A673 (cell line): ENCODE measurements around the gene ATG9A.

Experiments
- CTCF ChIP-seq: fragments of 300-800, 200-600 bp; sonication (generic); conservative IDR thresholded peaks from 2 replicates; pipeline ENCODE4 v1.5.1; 2017; ENCODE audit warnings: low read depth, mild to moderate bottlenecking, antibody characterized with exemption, low read length, moderate library complexity, mixed read lengths
- EZH2 ChIP-seq: fragments of 200-600 bp; sonication (generic); IDR thresholded peaks from 2 replicates; pipeline ENCODE4 v1.6.1; 2017; ENCODE audit warnings: borderline replicate concordance, low read depth, mild to moderate bottlenecking, mixed read lengths, antibody characterized with exemption, low read length; ENCODE audit not compliant: poor library complexity, severe bottlenecking

GRCh38 chr2:219207884-219208740, 21.3 kb downstream of the ATG9A start:
- TF ChIP-seq CTCF, result no peak
- no peak for TF ChIP-seq EZH2
